ENCODE results near the gene SUGCT.
"Not testable (repeated sequence)": the region's sequence is repeated elsewhere in the genome, so short reads cannot be mapped to it uniquely, and the experiment has no call there.

The SUGCT gene

DNA sequence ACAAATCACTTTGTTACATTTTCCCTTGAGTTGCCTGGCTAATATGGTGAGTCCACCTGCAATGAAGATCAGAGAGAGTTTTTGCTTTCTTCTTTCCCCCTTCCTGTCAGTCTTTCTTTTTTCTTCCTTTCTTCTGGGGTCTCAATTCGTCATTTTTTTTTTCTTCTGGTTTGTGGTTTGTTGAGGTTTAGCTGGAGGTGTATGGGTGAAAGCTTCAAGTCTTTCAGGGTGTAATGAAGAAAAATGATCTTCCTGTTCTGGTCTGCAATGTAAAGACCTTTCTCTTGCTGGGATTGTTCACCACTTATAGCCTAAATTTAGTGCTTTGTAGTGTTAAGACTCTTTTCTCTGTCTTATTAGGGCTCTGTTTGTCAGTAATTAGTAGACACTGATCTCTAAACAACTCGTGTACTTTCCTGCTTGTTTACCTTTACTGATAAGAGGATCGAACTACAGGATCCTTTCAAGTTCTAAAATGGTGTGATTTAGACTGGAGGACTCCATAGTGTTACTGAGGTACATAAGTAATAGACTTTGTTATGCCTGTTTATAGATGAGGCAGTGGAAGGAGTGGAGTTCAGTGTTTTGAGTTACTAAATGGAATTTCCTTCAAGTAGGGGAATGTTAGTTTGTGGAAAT is 129.1 kb downstream of the SUGCT start:
- DNase-seq (ENCODE audit: low spot score), result no peak

GRCh38 chr7:40267583-40267982 is 132.8 kb downstream of the SUGCT start:
- no peak for DNase-seq (ENCODE audit: low spot score)

- not testable (repeated sequence) for DNase-seq (ENCODE audit: low spot score)
Measured at GRCh38 chr7:40268810-40269209, 134.0 kb downstream of the SUGCT start.

DNA sequence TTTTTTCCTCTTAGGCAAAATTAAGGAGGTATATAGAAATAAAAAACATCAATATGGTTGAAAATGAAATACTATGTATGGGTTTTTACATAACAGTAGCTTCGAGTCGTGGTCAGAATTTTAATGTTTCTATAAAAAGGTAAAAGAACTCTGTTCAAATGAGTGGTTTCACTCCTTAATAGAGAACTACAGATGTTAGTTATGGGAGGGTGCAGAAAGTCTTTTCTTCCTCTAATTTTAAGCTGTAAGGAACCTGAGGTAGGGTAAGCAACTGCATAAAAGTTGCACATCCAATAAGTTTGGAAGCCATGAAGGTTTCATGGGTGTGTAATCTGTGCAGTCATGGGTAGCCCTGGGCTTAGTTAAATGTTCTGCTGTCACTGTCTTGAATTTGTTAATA is 141.3 kb downstream of the SUGCT start:
- DNase-seq (ENCODE audit: low spot score), result no peak

- no peak for DNase-seq (ENCODE audit: low spot score)
Measured at GRCh38 chr7:40279991-40280390, 145.2 kb downstream of the SUGCT start.

GRCh38 chr7:40282858-40283257 is 148.1 kb downstream of the SUGCT start:
- no peak for DNase-seq (ENCODE audit: low spot score)

GRCh38 chr7:40283391-40283790 is 148.6 kb downstream of the SUGCT start:
- no peak for DNase-seq (ENCODE audit: low spot score)

DNA sequence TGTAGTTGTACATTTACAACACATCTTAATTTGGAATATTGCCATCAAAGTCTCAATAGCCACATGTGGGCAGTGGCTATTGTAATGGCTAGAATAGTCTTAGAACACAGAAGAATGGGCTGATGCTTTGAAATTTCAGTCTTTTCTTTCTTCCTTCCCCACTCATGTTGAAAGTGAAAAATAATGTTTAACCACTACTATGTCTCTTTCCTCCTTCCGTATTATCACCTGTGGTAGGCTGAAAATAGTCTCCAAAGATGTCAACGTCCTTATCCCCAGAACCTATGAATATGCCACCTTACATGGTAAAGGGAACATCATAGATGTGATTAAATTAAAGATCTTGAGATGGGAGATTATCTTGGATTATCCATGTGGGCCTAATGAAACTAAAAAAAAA is 154.0 kb downstream of the SUGCT start:
- DNase-seq (ENCODE audit: low spot score), result no peak

GRCh38 chr7:40297741-40298311 is 163.0 kb downstream of the SUGCT start:
- no peak for DNase-seq (ENCODE audit: low spot score)

- no peak for DNase-seq (ENCODE audit: low spot score)
Measured at GRCh38 chr7:40298421-40298820, 163.6 kb downstream of the SUGCT start.

GRCh38 chr7:40299097-40299496 is 164.3 kb downstream of the SUGCT start:
- DNase-seq (ENCODE audit: low spot score), result no peak

GRCh38 chr7:40300146-40300670 is 165.4 kb downstream of the SUGCT start:
- no peak for DNase-seq (ENCODE audit: low spot score)

- peak; percentile 15 for DNase-seq (ENCODE audit: low spot score)
Measured at GRCh38 chr7:40301486-40302068, 166.8 kb downstream of the SUGCT start.

- no peak for DNase-seq (ENCODE audit: low spot score)
Measured at GRCh38 chr7:40303996-40304395, 169.2 kb downstream of the SUGCT start.

DNA sequence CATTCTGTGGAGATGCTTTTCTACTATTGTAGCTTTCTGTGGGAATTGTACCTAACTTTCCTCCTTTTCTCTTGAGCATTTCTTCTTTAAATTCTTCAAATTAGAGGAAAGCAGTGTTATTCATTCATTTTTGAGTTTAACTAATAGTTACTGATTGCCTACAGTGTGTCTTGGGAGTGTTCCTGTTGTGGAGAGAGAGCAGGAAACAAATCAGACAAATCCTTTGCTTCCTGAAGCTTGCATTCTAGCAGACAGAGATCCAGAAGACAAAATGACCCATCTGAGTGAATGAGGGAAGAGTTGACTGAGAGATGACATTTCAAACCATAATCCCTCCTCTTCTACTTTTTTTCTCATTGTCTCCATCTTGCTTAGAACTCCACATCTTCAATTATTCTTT is 170.4 kb downstream of the SUGCT start:
- DNase-seq (ENCODE audit: low spot score), result no peak

GRCh38 chr7:40306025-40306424 is 171.2 kb downstream of the SUGCT start:
- DNase-seq (ENCODE audit: low spot score), result no peak

GRCh38 chr7:40306596-40306995 is 171.8 kb downstream of the SUGCT start:
- peak; percentile 17 for DNase-seq (ENCODE audit: low spot score)

DNA sequence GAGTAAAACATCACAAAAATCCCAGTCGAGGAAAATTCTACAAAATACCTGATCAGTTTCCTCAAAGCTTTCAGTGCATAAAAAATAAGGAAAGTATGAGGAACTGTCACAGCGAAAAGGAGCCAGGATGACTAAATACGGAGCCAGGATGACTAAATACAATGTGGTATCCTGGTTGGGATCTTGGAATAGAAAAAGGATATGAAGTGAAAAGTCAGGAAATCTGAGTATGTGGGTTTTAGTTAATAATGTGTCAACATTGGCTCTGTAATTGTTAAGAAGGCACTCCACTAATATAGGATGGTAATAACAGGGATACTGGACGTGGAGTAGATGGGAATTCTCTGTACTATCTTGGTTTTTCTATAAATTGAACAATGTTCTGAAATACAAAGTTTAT is 175.5 kb downstream of the SUGCT start:
- no peak for DNase-seq (ENCODE audit: low spot score)

DNA sequence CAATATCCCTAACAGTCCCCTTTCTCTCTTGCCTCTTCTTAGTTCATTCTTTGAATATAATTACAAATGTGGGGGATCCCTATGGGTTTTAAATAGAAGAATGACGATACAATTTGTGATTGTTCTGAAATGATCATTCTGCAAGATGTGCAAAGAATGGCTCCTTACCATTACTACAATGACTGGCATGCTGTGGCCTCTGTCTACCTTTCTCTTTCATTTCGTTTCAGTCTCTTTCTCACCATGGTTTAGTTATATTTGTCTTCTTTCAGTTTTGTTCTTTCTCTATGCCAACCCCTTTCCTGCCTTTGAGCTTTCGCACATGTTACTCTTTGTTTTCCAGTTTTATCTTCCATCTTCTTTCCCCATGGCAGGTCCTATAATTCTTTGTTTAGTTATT is 176.5 kb downstream of the SUGCT start:
- no peak for DNase-seq (ENCODE audit: low spot score)

- DNase-seq (ENCODE audit: low spot score), result no peak
Measured at GRCh38 chr7:40315277-40315676, 180.5 kb downstream of the SUGCT start.

GRCh38 chr7:40316176-40316575 is 181.4 kb downstream of the SUGCT start:
- no peak for DNase-seq (ENCODE audit: low spot score)

DNA sequence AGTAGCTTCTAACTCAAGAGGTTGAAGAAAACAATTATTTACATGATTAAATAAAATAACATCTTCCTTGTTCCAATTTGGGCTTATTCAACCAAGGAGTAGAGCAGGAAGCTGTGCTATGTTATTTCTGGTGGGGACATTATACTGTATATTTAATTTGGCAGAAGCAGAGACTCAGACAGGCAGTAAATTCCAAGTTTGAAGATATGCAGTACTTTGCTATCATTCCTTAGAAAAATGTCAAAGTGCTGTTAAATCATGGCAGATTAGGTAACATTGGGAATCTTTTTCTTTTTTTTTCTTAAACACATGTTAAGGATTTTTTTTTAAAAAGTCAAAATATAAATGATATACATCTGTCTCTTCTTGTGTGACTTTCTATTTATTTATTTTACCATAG is 190.1 kb downstream of the SUGCT start:
- no peak for DNase-seq (ENCODE audit: low spot score)

DNA sequence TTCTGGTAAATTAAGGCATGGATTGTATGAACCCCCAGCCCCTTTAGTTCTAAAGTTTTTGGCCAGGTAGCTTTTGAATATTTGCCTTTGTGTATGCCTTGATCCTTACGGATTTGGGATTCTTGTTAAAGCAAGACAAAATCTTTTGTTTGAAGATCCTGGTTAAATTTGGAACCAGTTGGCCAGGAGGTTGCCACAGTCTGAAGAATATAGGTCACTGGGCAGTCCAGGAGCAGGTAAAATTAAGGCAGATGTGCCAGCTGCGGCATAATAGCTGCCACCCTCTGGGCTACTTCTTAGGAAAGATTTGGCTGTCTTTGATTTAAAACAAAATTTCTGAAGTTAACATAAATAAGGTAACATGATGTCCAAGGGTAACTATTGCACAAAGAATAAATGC is 192.3 kb downstream of the SUGCT start:
- DNase-seq (ENCODE audit: low spot score), result no peak

- no peak for DNase-seq (ENCODE audit: low spot score)
Measured at GRCh38 chr7:40327873-40328272, 193.1 kb downstream of the SUGCT start.

Data from AG08396 (cell line).